DMS153 (cell line): ENCODE data around the gene TMEM205.
"Not testable (repeated sequence)": the region's sequence is repeated elsewhere in the genome, so short reads cannot be mapped to it uniquely, and the experiment has no call there.

Source experiments
- DNase-seq: peaks from one replicate; lab custom pipeline; 2025; lab: John Stamatoyannopoulos, UW

Gene TMEM205

GRCh38 chr19:11373166-11373884, 27.3 kb upstream of the TMEM205 start:
- peak; percentile 80 for DNase-seq

GRCh38 chr19:11370744-11371143, 24.7 kb upstream of the TMEM205 start:
- DNase-seq, result no peak

GRCh38 chr19:11367528-11367927, 21.5 kb upstream of the TMEM205 start:
- no peak for DNase-seq

- DNase-seq, result no peak
Observed at GRCh38 chr19:11365557-11366117, 19.6 kb upstream of the TMEM205 start.

GRCh38 chr19:11364935-11365334, 18.9 kb upstream of the TMEM205 start:
- DNase-seq, result no peak

GRCh38 chr19:11364296-11364904, 18.3 kb upstream of the TMEM205 start:
- no peak for DNase-seq

- no peak for DNase-seq
Observed at GRCh38 chr19:11363881-11364280, 17.8 kb upstream of the TMEM205 start.

- DNase-seq, result no peak
Observed at GRCh38 chr19:11361771-11362731, 16.0 kb upstream of the TMEM205 start.

GRCh38 chr19:11361037-11361770, 15.1 kb upstream of the TMEM205 start:
- no peak for DNase-seq

- DNase-seq, result no peak
Observed at GRCh38 chr19:11359421-11359820, 13.4 kb upstream of the TMEM205 start.

- DNase-seq, result no peak
Observed at GRCh38 chr19:11356676-11357550, 10.8 kb upstream of the TMEM205 start.

- DNase-seq, result no peak
Observed at GRCh38 chr19:11356074-11356397, 10.0 kb upstream of the TMEM205 start.

GRCh38 chr19:11355160-11356073, 9.3 kb upstream of the TMEM205 start, which contains the start of gene PLPPR2:
Gene PLPPR2, plus strand, starts transcription at chr19:11355432. Its CDS starts 2,242 bp downstream, at chr19:11357674.
- peak; percentile 77 for DNase-seq

GRCh38 chr19:11354102-11354501, 8.0 kb upstream of the TMEM205 start:
- DNase-seq, result not testable (repeated sequence)

- no peak for DNase-seq
Observed at GRCh38 chr19:11349171-11349570, 3.1 kb upstream of the TMEM205 start.

- DNase-seq, result no peak
Observed at GRCh38 chr19:11347546-11348039, 1.5 kb upstream of the TMEM205 start.

- no peak for DNase-seq
Observed at GRCh38 chr19:11345122-11345803, 805 bp downstream of the TMEM205 start.

- DNase-seq, result no peak
Observed at GRCh38 chr19:11342429-11342828, 3.6 kb downstream of the TMEM205 start.

GRCh38 chr19:11340099-11340467, 6.0 kb downstream of the TMEM205 start:
- not testable (repeated sequence) for DNase-seq
